Measurements from ENCODE around the gene PCGF2. TPM values are rescaled to one million over a fixed set of nuclear protein-coding genes. Genes with fewer than 3 reads are reported as not detected.
"Not testable (repeated sequence)": the region's sequence is repeated elsewhere in the genome, so short reads cannot be mapped to it uniquely, and the experiment has no call there.

Gene PCGF2
- 8.7 and 18.9 TPM in 2 replicates for total RNA-seq (2014; rRNA removed; shearing (Covaris generic))

DNA sequence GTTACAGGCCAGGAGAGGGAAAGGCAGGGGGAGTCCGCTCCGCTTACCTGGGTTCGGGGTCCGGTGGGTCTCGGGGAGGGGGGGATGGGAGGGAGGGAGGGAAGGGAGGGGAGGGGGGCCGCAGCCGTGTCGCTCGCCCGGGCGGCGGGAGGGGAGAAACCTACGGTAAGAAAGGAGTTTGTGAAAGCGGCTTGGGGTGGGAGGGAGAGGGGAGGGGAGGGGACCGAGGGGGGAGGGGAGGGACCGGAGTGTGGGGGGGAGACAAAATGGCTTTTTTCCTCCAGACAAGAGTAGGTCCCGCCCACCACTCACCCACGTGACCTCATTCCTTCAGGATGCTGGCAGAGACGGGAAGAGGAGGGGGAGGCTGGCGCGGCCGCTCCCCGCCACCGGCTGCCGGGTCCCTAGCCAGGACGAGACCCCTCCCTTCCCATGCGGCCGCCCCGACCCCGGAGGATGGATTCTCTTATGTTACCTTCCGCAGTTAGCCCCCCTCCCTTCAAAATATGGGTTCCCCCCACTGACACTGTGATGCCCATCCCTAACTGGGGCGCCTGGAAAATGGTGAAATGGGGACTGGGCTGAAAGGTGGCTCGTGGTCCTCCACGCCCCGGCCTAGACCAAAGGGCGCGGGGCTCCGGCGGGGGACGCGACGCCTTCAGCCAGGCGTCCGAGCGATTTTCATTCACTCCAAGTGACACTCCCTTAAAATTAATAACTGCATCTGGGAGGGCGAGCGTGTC, at the start of gene PCGF2:
TSS of gene PCGF2 (minus strand) at position 188 of the 743 bp plus-strand sequence. CDS start 7,934 bp downstream, outside the sequence.
- DNase-seq (ENCODE audit: low spot score) = peak; percentile 92

DNA sequence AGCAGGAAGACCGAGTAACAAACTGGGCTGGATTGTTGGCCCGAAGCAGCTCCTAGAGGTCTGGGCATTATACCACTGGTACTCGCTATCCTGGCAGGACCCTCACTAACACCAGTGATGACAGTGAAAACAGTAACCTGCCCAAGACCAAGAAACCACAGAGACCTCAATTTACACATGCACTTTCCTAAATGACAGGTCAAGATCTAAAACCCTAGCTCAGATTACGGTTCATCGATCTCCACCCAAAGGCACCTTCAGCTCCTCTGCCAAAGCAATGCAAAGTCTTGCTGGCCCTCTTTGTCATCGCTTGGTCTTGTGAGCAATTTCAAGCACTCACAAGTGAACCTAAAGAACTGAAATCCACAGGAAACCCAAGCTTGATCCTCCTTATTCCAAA, 49.7 kb upstream of the PCGF2 start:
- no peak for DNase-seq (ENCODE audit: low spot score)

DNA sequence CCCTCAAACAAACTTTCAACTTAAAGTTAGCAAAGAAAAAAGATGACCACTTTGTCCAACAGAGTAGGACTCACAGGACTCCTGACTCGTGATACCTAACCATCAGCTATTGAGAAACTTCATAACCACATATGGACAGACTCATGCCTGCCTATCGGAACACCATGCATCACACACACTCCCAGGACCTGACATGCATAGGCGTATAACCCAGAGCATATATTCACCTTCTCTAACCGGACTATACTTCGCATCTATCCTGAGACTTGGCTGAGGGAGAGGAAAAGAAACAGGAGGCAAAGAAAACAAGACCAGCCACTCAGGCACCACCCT, 49.0 kb upstream of the PCGF2 start:
- DNase-seq (ENCODE audit: low spot score) = no peak

DNA sequence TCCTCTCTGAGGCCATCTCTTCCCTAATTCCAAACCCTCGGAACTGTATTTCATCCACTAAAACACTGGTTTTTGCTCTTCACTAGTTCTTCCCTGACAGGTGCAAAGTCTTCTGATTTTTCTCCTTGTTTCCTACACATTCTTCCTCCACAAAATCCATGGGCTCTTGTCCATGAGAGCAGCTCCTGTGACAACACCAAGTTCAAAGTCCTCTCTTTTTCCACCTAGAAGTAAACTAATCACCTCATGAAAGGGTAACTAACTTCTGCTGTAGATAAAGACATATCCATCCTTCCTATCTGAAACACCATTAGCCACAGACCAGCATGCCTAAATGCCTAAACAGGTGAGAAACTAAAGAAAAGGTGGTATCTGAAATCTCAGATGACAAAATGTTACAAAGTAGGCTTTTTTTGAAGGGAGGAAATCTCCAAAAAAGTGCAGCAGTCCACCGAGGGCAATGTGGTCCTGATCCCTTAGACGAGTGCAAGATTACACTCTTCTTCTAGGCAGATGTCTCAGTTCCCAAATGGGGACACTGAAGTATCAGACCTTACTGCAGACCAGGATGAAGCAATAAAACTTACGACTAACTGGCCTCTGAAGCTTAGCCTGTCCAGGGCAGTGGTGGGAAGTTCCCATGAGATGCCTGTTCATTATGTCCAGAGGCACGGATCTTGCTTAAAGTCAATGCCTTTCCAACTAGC, 48.5 kb upstream of the PCGF2 start:
- no peak for DNase-seq (ENCODE audit: low spot score)

DNA sequence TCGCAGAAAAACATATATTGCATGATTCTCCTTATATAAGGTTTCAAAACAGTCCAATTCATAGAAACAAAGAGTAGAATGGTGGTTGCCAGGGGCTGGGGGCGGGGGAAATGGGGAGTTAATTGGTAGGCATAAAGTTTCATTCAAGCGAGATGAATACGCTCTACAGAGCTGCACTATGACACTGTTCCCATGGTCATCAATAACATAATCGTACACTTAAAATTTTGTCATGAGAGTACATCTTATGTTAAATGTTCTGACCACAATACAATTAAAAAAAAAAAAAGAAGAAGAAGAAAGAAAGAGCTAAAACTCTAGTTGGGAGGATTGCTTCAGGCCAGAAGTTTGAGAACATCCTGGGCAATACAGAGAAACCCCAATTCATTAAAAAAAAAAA, 46.1 kb upstream of the PCGF2 start:
- DNase-seq (ENCODE audit: low spot score) = no peak

DNA sequence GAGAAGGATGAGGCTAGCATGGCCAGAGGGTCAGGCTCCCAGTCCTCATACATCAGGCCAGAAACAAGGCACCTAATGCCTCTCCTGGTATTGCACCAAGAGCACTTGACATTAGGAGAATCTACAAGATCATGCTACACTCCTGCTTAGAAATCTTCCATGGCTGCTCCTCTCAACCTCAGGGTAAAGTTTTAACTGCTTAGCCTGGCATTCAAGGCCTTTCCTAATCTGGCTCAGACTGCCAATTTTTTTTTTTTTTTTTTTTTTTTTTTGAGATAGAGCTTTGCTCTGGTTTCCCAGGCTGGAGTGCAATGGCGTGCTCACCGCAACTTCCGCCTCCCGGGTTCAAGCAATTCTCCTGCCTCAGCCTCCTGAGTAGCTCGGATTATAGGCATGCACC, 43.0 kb upstream of the PCGF2 start:
- no peak for DNase-seq (ENCODE audit: low spot score)

DNA sequence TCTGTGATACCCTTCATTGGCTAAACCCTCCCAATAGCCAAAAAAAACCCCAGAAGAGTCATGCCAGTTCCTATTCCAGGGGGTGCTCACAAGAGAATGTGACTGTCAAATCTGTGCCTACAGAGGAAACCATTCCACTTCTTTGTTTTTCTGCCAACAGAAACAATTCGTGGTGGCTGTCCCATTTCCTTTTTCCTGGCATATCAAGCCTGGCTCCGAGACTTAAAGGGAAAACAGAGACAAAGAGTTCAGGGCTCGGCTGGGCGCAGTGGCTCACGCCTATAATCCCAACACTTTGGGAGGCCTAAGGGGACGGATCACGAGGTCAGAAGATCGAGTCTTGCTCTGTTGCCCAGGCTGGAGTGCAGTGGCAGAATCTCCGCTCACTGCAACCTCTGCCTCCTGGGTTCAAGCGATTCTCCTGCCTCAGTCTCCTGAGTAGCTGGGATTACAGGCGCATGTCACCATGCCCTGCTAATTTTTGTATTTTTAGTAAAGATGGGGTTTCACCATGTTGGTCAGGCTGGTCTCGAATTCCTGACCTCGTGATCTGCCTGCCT, 42.1 kb upstream of the PCGF2 start:
- DNase-seq (ENCODE audit: low spot score) = not testable (repeated sequence)

DNA sequence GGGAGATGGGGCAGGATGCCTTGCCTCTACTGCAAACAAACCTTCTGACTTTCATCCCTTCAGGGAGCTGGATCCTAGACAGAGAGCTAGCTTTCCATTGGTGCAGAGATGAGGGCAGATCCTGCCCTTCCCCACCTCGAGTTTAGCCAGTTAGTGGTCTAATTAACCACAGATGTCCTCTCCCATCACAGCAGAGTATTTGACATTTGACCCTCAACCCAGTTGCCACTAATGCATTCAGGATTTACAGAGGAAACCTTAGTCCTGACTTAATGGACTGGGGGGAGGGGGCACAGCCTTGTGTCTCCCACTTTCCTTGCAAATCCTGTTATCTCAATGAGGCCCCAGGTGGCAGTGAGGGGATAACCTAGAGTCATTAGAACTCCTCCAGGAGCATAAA, 41.0 kb upstream of the PCGF2 start:
- DNase-seq (ENCODE audit: low spot score) = no peak

DNA sequence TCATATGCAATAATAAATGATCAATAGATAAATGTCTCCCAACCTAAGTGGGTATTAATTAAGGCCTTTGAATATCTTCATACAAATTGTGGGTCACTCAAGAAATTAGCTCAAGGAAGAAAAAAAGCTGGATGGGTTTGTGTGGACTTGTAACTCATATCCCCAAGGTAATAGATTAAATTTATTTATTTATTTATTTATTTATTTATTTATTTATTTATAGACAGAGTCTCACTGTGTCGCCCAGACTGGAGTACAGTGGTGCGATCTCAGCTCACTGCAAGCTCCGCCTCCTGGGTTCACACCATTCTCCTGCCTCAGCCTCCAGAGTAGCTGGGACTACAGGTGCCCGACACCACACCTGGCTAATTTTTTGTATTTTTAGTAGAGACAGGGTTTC, 39.9 kb upstream of the PCGF2 start:
- DNase-seq (ENCODE audit: low spot score) = not testable (repeated sequence)

DNA sequence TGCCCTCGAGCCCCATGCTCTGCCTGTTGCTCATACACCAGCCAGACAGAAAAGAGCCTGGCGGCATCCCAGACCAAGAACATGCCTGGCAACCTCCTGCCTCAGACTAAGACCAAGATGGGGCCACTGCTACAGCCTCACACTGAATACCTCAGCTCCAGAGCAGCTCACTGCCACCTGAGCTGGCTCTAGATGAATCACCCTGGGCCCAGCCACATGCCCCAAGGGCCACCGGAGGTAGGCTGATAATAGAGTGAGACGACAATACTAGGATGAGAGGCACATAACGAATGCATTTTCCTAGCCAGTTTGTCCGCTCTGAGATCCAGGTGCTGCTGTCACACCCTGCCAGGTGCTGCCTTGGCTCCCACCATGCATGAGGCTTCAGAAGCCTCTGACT, 38.2 kb upstream of the PCGF2 start:
- DNase-seq (ENCODE audit: low spot score) = no peak

DNA sequence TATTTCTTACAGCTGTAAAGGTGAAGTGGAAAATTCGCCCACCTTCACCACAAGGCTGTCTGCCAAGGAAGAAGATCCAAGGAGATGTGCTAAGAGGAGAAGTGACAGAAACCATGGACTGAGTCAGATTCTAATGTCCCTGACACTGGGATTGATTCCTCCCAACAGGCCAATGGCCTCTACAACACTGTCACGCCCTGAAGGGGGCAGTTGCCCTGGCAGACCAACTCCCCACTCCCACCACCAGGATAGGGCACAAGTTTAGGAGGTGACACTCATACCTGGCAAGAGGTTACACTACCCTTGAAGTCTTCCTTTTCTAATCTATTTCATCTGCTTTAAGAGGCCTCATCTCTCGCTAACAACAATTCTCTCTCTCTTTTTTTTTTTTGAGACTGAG, 35.1 kb upstream of the PCGF2 start:
- no peak for DNase-seq (ENCODE audit: low spot score)

DNA sequence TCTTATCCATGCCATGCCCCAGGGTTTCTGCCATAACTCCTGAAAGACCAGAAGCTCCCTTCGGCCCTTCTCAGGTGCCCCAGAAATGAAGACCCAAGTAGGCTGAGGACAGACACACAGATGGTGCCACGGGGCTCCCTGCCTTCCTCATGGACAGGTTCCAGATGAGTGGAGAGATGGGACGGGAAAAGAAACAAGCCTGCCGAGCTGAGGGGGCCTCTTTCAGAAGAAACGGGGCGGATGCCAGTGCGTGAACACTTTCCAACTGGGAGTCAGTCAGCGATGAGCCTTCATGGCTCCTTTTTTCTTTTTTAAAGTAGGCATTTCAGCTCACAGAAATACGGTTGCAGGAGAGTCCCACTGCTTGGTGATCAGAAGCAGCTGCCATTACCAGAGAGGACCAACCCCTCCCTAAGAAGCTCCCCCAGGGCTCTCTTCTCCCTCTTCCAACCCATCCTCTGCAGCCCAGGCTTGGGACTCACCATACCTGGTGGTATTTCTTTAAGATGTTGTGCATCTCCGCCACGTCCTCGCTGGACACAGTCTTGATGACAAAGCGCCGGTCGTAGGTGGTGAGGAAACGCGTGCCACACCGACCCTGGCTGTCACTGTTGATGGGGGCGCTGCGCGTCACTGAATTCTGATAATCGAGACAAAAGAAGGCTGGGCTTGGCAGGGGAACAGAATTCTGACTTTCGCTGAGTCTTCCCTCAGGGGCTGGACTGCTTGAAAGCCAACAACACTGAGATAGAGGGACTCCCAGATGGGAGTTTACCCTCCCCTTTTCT, 32.0 kb upstream of the PCGF2 start:
- no peak for DNase-seq (ENCODE audit: low spot score)

DNA sequence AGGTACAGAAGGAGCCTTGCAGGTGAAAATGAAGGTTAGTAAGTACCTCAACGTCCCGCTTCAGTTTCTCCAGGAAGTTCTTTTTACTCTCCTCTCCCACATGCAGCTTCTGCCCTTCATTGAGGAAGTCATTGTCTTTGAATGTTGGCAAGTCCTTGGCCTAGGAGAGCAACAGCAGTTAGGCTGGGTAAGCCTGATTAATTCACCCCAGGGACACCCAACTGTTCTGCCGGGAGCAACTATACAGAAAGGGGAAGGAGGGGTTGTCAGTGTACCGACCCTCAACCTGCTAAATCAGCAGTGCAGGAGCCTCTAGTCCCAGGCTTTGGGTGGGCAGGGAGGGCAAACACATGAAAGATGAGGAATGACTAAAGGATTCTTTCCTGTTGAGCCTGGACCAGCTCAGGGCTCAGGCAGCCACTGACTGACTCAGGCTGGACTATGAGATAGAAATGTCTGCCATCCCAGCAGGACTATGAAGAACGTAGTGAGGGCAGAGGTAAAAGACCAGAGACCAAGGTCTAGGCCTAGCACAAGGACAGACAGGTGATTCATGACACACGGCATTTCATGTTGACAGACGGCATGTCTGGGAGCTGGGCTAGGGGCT, 29.6 kb upstream of the PCGF2 start:
- no peak for DNase-seq (ENCODE audit: low spot score)

DNA sequence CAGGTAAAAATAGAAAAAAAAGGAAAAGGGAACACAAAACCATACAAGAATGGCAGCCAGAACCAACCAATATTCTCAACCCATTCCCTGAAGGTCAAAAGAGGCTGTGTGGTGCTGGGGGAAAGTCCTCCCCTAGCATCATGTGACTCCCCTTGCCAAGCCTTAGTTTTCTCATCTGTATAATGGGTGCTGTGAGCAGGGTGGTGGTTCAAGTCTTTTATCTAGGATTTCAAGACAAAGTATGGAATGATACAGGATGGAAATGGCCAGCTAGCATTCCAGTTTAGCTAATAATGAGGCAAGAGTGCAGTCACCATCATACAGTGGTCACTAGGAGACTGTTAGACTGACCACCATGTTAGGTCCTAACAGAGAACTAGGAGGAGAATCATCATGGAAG, 25.1 kb upstream of the PCGF2 start:
- no peak for DNase-seq (ENCODE audit: low spot score)

DNA sequence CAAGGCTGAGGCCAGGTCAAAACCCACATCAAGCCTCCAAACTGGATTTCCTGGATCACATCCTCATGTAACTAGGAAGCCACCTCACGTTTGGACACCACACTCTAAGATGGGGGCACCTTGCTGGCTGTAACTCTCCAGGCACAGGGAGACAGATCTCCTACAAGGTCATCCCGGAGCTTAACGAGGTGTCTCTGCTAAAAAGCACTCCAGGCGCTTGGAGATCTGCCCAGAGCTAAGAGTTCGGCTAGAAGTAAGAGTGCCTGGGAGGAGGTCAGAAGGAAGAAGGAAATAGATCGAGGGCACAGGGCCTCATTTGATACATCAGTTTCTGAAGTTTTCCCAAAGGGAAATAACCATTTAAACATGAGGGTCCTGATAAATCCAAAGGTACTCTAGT, 20.3 kb upstream of the PCGF2 start:
- DNase-seq (ENCODE audit: low spot score) = no peak

DNA sequence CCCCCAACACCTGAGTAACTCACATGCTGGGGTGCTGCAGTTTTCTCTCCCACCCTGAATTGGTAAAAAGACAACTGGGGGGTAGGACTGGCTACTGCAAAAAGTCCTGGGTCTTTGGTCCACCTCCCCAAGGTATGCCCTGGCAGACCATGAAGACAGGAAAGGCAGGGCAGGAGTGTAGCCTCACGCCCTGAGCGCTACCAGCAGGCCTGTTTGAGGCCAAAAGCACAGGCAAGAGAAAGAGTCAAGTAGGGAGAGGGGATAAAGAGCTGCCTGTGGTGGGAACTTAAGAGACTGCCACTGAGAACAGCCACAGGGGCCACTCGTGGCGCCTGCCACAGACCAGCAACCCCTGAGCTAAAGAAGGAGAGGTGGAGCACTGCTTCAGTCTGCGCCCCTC, 18.2 kb upstream of the PCGF2 start:
- no peak for DNase-seq (ENCODE audit: low spot score)

DNA sequence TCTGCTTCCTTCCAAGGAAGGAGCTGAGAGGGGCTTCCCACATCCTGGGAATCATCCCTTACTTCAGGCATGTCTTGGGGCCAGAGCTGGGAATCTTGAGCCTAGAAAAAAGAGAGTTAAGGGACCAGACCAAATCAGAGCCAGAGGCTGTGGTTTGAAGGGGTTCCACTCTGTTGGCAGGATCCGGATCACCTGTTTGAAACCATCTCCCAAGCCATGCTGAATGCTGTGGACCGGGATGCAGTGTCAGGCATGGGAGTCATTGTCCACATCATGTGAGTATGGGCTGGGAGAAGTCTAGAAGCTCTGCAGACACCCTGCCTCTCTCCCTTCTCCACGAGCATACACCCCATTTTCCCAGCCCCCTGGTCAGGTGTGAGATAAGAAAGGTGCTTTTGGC, 14.1 kb upstream of the PCGF2 start:
- no peak for DNase-seq (ENCODE audit: low spot score)

DNA sequence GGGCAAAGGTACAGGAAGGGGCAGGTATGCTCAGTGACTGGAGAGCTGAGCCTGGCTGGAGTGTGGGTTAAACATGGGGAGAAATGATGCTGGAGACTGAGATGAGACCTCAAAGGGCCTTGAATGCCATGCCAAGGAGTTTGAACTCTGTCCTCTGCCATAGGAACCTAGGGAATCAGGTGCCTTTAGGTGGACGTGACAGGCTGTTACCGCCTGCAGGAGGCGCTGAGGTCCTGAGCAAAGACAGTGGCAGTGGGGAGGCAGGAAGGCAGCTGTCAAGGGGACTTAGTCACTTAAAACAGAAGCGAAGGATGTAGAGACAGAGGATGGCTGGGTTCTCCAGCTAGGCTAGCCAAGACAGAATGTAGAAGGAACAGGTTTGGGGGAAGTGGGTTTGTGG, 13.5 kb upstream of the PCGF2 start:
- DNase-seq (ENCODE audit: low spot score) = peak; percentile 69

DNA sequence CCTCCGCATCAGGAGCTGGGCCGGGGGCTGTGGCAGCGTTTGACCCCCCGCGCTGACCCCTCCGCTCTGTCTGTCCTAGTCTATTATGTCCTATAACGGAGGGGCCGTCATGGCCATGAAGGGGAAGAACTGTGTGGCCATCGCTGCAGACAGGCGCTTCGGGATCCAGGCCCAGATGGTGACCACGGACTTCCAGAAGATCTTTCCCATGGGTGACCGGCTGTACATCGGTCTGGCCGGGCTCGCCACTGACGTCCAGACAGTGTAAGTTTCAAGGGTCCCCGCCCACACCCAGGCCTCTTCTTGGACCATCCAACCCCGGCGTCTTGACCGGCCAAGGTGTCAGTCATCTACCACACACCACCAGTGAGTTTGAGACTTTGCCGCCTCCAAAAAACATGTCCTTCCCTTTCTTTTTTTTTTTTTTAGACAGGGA, 5.0 kb upstream of the PCGF2 start:
- no peak for DNase-seq (ENCODE audit: low spot score)

DNA sequence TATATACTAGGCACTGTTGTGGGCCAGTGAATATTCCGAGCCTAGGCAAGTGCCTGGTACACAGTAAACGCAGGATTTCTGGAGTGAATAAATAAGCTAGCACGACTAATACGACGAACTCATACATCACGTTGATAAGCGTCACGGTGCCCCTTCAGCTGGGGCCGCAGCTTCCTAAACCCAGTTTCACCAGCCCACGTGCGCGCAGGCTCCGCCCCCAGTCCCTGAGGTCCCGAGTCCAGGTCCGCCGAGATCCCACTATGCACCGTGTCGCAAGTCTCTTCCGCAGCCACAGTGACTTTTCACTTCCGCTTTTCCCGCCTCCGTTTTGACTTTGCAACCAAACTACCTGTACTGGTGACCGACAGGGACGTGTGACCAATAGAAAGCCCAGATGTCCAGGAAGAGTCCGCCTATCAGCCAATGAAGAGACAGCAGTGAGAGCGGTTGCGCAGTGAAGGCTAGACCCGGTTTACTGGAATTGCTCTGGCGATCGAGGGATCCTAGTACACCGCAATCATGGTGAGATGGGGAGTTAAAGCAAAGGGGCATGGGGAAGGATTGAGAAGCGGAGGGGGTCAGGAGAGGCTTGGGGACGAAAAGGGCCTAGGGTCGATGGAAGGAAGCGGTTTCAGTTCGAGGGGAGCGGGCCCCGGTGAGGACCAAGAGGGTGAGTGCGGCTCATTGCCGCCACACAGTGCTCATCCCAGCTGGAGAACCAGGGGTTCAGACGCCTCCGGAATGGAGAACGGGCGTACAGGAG, 4.4 kb upstream of the PCGF2 start, which contains the start of gene PSMB3:
TSS of gene PSMB3 (plus strand) at position 434 of the 763 bp plus-strand sequence. CDS start at position 520, 86 bp downstream.
- DNase-seq (ENCODE audit: low spot score) = peak; percentile 100

DNA sequence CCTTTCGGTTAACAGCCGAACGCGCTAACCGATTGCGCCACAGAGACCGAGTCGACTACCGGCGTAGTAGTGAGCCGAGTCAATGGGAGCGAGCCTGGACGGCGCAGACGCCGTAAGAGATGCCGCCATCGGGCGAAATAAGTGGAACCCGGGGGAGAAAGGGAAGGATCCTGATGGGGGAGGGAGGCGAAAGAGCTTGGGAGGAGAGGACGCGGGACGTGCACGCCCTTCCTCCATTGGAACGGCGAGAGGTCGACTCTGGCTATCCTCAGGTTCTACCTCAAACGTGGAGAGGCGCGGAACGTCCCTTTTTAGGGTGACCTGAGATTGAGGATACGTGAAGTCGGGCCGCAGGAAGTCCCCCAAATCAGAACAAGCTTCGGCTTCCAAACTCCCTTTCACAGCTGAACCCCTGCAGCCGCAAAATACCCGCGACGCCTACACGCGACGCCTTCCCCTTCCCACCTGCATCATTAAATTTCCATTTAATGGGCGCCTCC, 3.7 kb upstream of the PCGF2 start:
- peak; percentile 96 for DNase-seq (ENCODE audit: low spot score)

Data from HT-29 (cell line).